Sigmoid colon (tissue), 7 donors: ENCODE data around the gene TECPR2. TPM values are rescaled to one million over a fixed set of nuclear protein-coding genes. Genes with fewer than 3 reads are reported as not detected.

Experiments
- DNase-seq: peaks from one replicate; pipeline ENCODE4 v3.0.0-alpha.2; 2019
- H3K27ac ChIP-seq, 4 donors: fragments of 200-600 bp; sonication (generic); one replicate each; pipeline ENCODE4 v1.5.1; 2016 to 2019; ENCODE audit warnings: mild to moderate bottlenecking in 1 of 4
- H3K27me3 ChIP-seq, 3 donors: fragments of 200-600 bp; sonication (generic); one replicate each; pipeline ENCODE4 v1.5.1; 2019; ENCODE audit warnings: mild to moderate bottlenecking in 1 of 3
- H3K36me3 ChIP-seq, 4 donors: fragments of 200-600 bp; sonication (generic); one replicate each; pipeline ENCODE4 v1.5.1; 2016 to 2019
- H3K4me1 ChIP-seq, 4 donors: fragments of 200-600 bp; sonication (generic); one replicate each; pipeline ENCODE4 v1.5.1; 2017 to 2019
- H3K4me3 ChIP-seq, 4 donors: fragments of 200-600 bp; sonication (generic); one replicate each; pipeline ENCODE4 v1.5.1; 2017 to 2019; ENCODE audit warnings: mild to moderate bottlenecking in 2 of 4, moderate library complexity in 1 of 4
- H3K9me3 ChIP-seq, 4 donors: fragments of 200-600 bp in 3 of 4; sonication (generic) in 3 of 4; one replicate each; pipeline versions ENCODE4 v1.5.1 to v1.6.1; 2013 to 2019
- EP300 ChIP-seq, 4 donors: sonication (generic); formaldehyde crosslinking; IDR thresholded peaks; one replicate each; pipeline ENCODE4 v1.6.1; 2017; ENCODE audit warnings: antibody characterized with exemption in 4 of 4
- POLR2A ChIP-seq, 2 donors: fragments of 450-650 bp; IDR thresholded peaks; one replicate each; pipeline ENCODE4 v1.6.1; 2016; ENCODE audit warnings: antibody characterized with exemption in 2 of 2, mild to moderate bottlenecking in 2 of 2, moderate library complexity in 2 of 2
- POLR2AphosphoS5 ChIP-seq, 4 donors: sonication (generic); formaldehyde crosslinking; IDR thresholded peaks; one replicate each; pipeline ENCODE4 v1.6.1; 2017; ENCODE audit warnings: antibody characterized with exemption in 4 of 4
- WGBS, 2 donors: extraction: QIAGEN DNeasy Blood & Tissue Kit; methylation state at CpG; one replicate each; pipeline ENCODE4 v1.1.7; 2013; 5-methylcytosine and 5-hydroxymethylcytosine counted together
- intact Hi-C: fragments of 100-400 bp; cut with DNase I; formaldehyde crosslinking; loops from one replicate; pipeline ENCODE4 v1.15.1; 2023
- polyA plus RNA-seq, 3 donors: library from polyadenylated mRNA; stranded (reverse); fragments of 200-250 nt; gene quantifications; one replicate each; pipeline ENCODE4 v1.2.3, GENCODE V29; 2013
- total RNA-seq, 4 donors: library from RNA; depleted of rRNA; stranded (reverse); fragments of >200 nt; gene quantifications; one replicate each; pipeline ENCODE4 v1.1.0, GENCODE V29; 2016
- TF ChIP-seq, protein P1 (sequence below), 4 experiments: fragments of 450-650 bp in 3 of 4; fragments of 200-600 bp in 1 of 4; IDR thresholded peaks; one replicate each; pipeline ENCODE4 v1.5.1; 2016 to 2019; ENCODE audit warnings: antibody characterized with exemption in 4 of 4, mild to moderate bottlenecking in 3 of 4, moderate library complexity in 2 of 4
- donor health status: healthy with polysubstance abuse.
- donor health status: Bipolar disorder and iron deficiency.
- donor health status: healthy.

TECPR2 gene
- total and polyA plus RNA-seq, 7 donors = 2.1 to 51.0 (median 15.3) TPM

DNA sequence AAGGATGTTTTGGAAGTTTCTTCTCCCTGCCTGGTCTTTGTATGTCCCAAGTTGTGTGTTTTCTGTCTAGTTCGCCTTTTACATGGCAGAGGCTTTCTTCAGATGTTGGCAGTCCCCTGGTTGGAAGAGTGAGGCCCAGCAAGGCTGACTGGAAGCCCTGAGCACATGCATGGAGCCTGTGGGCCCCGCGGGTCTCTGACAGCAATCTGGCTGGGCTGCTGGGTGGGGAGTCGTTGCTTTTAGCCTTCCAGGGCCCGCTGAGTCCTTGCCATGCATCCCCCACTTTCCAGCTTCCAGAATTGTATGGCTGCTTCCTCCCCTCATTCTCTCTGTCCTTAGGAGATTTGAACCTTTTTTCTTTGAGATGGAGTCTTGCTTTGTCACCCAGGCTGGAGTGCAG lies 121.6 kb downstream of the TECPR2 start:
- TF ChIP-seq EP300 (IDR thresholded peaks at IDR 0.05) (no peak), POLR2A (IDR thresholded peaks at IDR 0.05) (no peak), POLR2AphosphoS5 (IDR thresholded peaks at IDR 0.05) (no peak)
- TF ChIP-seq, protein P1, sequence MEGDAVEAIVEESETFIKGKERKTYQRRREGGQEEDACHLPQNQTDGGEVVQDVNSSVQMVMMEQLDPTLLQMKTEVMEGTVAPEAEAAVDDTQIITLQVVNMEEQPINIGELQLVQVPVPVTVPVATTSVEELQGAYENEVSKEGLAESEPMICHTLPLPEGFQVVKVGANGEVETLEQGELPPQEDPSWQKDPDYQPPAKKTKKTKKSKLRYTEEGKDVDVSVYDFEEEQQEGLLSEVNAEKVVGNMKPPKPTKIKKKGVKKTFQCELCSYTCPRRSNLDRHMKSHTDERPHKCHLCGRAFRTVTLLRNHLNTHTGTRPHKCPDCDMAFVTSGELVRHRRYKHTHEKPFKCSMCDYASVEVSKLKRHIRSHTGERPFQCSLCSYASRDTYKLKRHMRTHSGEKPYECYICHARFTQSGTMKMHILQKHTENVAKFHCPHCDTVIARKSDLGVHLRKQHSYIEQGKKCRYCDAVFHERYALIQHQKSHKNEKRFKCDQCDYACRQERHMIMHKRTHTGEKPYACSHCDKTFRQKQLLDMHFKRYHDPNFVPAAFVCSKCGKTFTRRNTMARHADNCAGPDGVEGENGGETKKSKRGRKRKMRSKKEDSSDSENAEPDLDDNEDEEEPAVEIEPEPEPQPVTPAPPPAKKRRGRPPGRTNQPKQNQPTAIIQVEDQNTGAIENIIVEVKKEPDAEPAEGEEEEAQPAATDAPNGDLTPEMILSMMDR (IDR thresholded peaks at IDR 0.05) = no peak
- intact Hi-C loops = no loop called here
- H3K27me3 ChIP-seq = no peaks in the 10 kb centered on the region
- no peak overlapping the region for H3K4me3 ChIP-seq
- no peaks in the 10 kb centered on the region for H3K9me3 ChIP-seq
- H3K27ac ChIP-seq = no peak overlapping the region
- WGBS, 2 donors = 85 to 86% methylated on average over 5 of the region's 5 CpGs
- peak; percentile 12 for DNase-seq
- H3K36me3 ChIP-seq = peaks cover 0 to 4% (median 0%) of the 10 kb centered on the region in 4 donors
- H3K4me1 ChIP-seq = peaks cover 0 to 6% (median 5%) of the 10 kb centered on the region in 4 donors

DNA sequence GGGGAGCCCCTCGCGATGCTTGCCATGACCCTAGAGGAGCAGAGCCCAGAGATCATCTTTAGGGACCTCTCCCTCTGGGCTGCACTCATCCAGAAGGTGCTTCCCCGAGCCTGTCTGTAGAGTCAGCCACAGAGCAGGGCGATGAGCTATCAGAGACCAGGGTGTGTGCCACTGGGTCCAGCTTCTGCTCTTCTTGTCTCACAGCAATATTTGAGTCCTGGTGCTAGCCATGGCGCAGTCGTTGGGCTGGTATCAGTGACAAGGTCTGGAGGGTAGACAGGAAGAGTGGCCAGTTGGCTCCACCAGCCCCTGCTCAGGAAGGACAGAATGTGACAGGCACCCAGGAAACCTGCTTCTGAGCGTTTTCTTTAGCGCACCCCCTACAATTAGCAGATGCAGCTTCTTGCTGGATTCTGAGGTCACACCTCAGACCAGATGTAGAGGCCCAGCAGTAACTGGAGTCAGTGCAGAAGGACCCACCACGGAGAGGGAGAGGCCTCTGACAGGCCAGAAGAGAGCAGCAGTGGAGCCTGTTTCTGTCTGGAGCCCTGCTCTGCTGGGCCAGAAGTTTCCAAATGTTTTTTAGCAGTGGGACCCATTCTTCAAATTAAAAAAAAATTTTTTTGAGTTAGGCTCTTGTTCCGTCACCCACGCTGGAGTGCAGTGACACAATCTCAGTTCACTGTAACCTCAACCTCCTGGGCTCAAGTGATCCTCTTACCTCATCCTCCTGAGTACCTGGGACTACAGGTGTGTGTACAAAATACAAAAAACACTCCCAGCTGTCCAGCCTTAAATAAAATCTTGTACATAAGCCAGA lies 123.2 kb downstream of the TECPR2 start:
- Histone ChIP-seq H3K4me3 (no peak overlapping the region), H3K27me3 (no peaks in the 10 kb centered on the region), H3K4me1 (peaks cover 0 to 10% (median 0%) of the 10 kb centered on the region in 4 donors), H3K27ac (no peak overlapping the region), H3K9me3 (no peaks in the 10 kb centered on the region), H3K36me3 (peaks cover 0 to 4% (median 0%) of the 10 kb centered on the region in 4 donors)
- intact Hi-C loops = no loop called here
- 87 to 95% methylated on average over 11 of the region's 11 CpGs for WGBS, 2 donors
- no peak for TF ChIP-seq EP300 (IDR thresholded peaks at IDR 0.05)
- no peak for TF ChIP-seq POLR2AphosphoS5 (IDR thresholded peaks at IDR 0.05)
- TF ChIP-seq, protein P1 (IDR thresholded peaks at IDR 0.05) = no peak
- no peak for TF ChIP-seq POLR2A (IDR thresholded peaks at IDR 0.05)
- DNase-seq = peak; percentile 34

DNA sequence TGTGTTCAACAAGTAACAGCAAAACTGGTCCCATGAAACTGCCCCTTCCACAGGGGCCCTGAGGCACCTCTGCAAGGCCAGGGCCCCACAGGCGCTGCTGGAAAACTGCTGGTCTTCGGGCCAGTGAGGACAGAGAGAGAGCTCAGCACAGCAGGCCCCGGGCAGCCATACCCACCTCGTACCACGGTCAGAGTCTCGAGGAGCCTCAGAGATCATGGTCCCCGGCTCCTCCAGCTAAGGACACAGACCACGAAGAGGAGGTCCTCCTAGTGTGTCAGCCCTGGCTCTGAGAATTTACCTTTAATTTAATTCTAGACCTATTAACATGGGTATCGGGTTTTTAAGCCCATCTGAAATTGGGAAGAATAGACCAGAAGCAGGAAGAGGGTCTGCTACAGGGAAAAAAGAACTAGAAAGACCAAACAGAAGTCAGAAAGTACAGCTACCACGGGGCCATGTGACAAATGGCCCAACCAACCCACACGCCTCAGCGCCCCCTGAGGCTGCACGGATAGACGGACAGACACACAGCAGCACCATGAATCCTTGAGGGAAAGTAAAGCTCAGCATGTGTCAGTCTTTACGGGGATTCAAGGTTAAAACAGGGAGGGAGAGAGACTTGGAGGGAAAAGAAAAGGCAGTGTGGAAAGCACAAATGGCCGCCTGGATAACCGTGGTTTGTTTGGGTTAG lies 123.9 kb downstream of the TECPR2 start:
- H3K27me3 ChIP-seq = no peaks in the 10 kb centered on the region
- H3K36me3 ChIP-seq = peaks cover 0 to 4% (median 0%) of the 10 kb centered on the region in 4 donors
- WGBS, 2 donors = 88 to 89% methylated on average over 17 of the region's 17 CpGs
- peaks cover 0 to 10% (median 0%) of the 10 kb centered on the region in 4 donors for H3K4me1 ChIP-seq
- intact Hi-C loops = no loop called here
- no peaks in the 10 kb centered on the region for H3K9me3 ChIP-seq
- peak; percentile 44 for DNase-seq
- H3K27ac ChIP-seq = no peak overlapping the region
- H3K4me3 ChIP-seq = no peak overlapping the region
- TF ChIP-seq POLR2AphosphoS5 (IDR thresholded peaks at IDR 0.05) (no peak), POLR2A (IDR thresholded peaks at IDR 0.05) (no peak), EP300 (IDR thresholded peaks at IDR 0.05) (no peak)
- TF ChIP-seq, protein P1 (IDR thresholded peaks at IDR 0.05) = no peak

DNA sequence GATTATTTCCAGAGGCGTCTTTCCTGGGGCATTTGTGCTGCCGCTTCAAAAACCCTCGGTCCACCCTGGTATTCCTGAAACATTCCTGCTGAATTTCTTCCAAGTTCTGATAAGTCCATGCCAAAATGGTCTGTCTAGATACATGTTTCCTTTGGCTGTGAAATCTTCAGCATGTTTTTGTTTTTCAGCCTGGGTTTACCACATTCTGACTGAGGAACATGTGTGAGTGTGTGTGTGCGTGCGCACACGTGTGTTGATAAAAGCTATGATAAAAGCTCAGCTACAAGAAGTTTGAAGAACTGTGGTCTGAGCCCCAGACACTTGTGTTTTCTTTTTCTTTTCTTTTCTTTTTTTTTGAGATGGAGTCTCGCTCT lies 124.5 kb downstream of the TECPR2 start:
- Histone ChIP-seq H3K9me3 (no peaks in the 10 kb centered on the region), H3K27ac (no peak overlapping the region), H3K4me1 (peaks cover 0 to 10% (median 0%) of the 10 kb centered on the region in 4 donors), H3K4me3 (no peak overlapping the region), H3K27me3 (no peaks in the 10 kb centered on the region), H3K36me3 (peaks cover 0 to 2% (median 0%) of the 10 kb centered on the region in 4 donors)
- 83 to 89% methylated on average over 7 of the region's 7 CpGs for whole genome bisulfite sequencing, 2 donors
- intact Hi-C loops = no loop called here
- TF ChIP-seq, protein P1 (IDR thresholded peaks at IDR 0.05) = no peak
- TF ChIP-seq POLR2AphosphoS5 (IDR thresholded peaks at IDR 0.05) (no peak), EP300 (IDR thresholded peaks at IDR 0.05) (no peak), POLR2A (IDR thresholded peaks at IDR 0.05) (no peak)
- DNase-seq = no peak
